GM23338 (cell line): Measurements from ENCODE around the gene BIRC5. TPM values are rescaled to one million over a fixed set of nuclear protein-coding genes. Genes with fewer than 3 reads are reported as not detected.

Experiments used
- ATAC-seq: fragments of 200-7000 bp; cut with Tn5 transposase; 3 replicates; pipeline ENCODE4 v1.9.1; 2020
- DNase-seq: peaks from one replicate; pipeline ENCODE4 v3.0.0-alpha.2; 2015; ENCODE audit warnings: low spot score
- H2AFZ ChIP-seq: fragments of 200-600 bp; sonication (generic); 2 replicates; pipeline ENCODE4 v1.8.0; 2016; ENCODE audit warnings: antibody characterized with exemption, mild to moderate bottlenecking, moderate library complexity
- H3F3A ChIP-seq: fragments of 200-600 bp; sonication (generic); replicated peaks from 2 replicates; pipeline ENCODE4 v1.8.0; 2017; ENCODE audit warnings: antibody characterized with exemption, mixed run types, low read depth
- H3K27ac ChIP-seq: fragments of 200-600 bp; sonication (generic); 2 replicates; pipeline ENCODE4 v1.6.1; 2016; ENCODE audit warnings: low read depth
- H3K27me3 ChIP-seq: fragments of 200-600 bp; sonication (generic); 2 replicates; pipeline ENCODE4 v1.8.0; 2016; ENCODE audit warnings: mild to moderate bottlenecking, mixed run types, moderate library complexity; ENCODE audit not compliant: insufficient read depth
- H3K36me3 ChIP-seq: fragments of 200-600 bp; sonication (generic); 2 replicates; pipeline ENCODE4 v1.8.0; 2016; ENCODE audit warnings: mild to moderate bottlenecking; ENCODE audit not compliant: insufficient read depth
- H3K4me1 ChIP-seq: fragments of 200-600 bp; sonication (generic); 2 replicates; pipeline ENCODE4 v1.8.0; 2016; ENCODE audit warnings: mild to moderate bottlenecking, moderate library complexity; ENCODE audit not compliant: insufficient read depth
- H3K4me2 ChIP-seq: fragments of 200-600 bp; sonication (generic); 2 replicates; pipeline ENCODE4 v1.7.1; 2017; ENCODE audit warnings: mixed run types
- H3K4me3 ChIP-seq: fragments of 200-600 bp; sonication (generic); 2 replicates; pipeline ENCODE4 v1.6.1; 2016; ENCODE audit warnings: mixed run types
- H3K79me2 ChIP-seq: fragments of 200-600 bp; sonication (generic); replicated peaks from 2 replicates; pipeline ENCODE4 v1.8.0; 2017; ENCODE audit warnings: mild to moderate bottlenecking; ENCODE audit not compliant: insufficient read depth
- H3K9me2 ChIP-seq: fragments of 200-600 bp; sonication (generic); 2 replicates; pipeline ENCODE4 v1.8.0; 2017; ENCODE audit not compliant: insufficient read depth
- H4K20me1 ChIP-seq: fragments of 200-600 bp; sonication (generic); replicated peaks from 2 replicates; pipeline ENCODE4 v1.8.0; 2017; ENCODE audit warnings: mild to moderate bottlenecking; ENCODE audit not compliant: insufficient read depth
- H3K27ac Mint-ChIP-seq: 2 replicates; pipeline ENCODE4 v1.8.0; 2020; ENCODE audit warnings: inconsistent platforms, mild to moderate bottlenecking, moderate library complexity, mixed read lengths
- H3K27me3 Mint-ChIP-seq: 3 replicates; pipeline ENCODE4 v1.8.0; 2022; ENCODE audit warnings: low read depth, mild to moderate bottlenecking, moderate library complexity, mixed read lengths, inconsistent platforms; ENCODE audit not compliant: insufficient read depth, poor library complexity
- H3K36me3 Mint-ChIP-seq: 3 replicates; pipeline ENCODE4 v1.8.0; 2021; ENCODE audit warnings: low read depth, mild to moderate bottlenecking, inconsistent platforms, moderate library complexity, mixed read lengths
- H3K4me1 Mint-ChIP-seq: 3 replicates; pipeline ENCODE4 v1.8.0; 2020; ENCODE audit warnings: mild to moderate bottlenecking, inconsistent platforms, mixed read lengths
- H3K4me3 Mint-ChIP-seq: 3 replicates; pipeline ENCODE4 v1.8.0; 2021; ENCODE audit warnings: moderate library complexity, mild to moderate bottlenecking, inconsistent platforms, mixed read lengths
- H3K9me3 Mint-ChIP-seq: 3 replicates; pipeline ENCODE4 v1.8.0; 2020; ENCODE audit warnings: moderate library complexity, mild to moderate bottlenecking, inconsistent platforms, mixed read lengths
- CREB1 ChIP-seq: fragments of 250-450 bp; sonication (Bioruptor Pico); IDR thresholded peaks from 2 replicates; pipeline ENCODE4 v1.5.0; 2020; ENCODE audit warnings: low read depth, mild to moderate bottlenecking, moderate library complexity
- EZH2 ChIP-seq: fragments of 200-600 bp; sonication (generic); IDR thresholded peaks from one replicate; pipeline ENCODE4 v1.8.0; 2017; ENCODE audit warnings: antibody characterized with exemption, mild to moderate bottlenecking, low read depth; ENCODE audit not compliant: unreplicated experiment
- EZH2phosphoT487 ChIP-seq: fragments of 200-600 bp; sonication (generic); IDR thresholded peaks from one replicate; pipeline ENCODE4 v1.8.1; 2018; ENCODE audit warnings: antibody characterized with exemption; ENCODE audit not compliant: unreplicated experiment
- JUNB ChIP-seq: IDR thresholded peaks from one replicate; pipeline ENCODE4 v1.6.1; 2016; ENCODE audit warnings: antibody characterized with exemption; ENCODE audit not compliant: unreplicated experiment
- ZNF114 ChIP-seq: fragments of 250-450 bp; sonication (Bioruptor Pico); IDR thresholded peaks from 2 replicates; pipeline ENCODE4 v1.5.0; 2020; ENCODE audit warnings: mild to moderate bottlenecking, moderate library complexity
- ZNF331 ChIP-seq: fragments of 250-450 bp; sonication (Bioruptor Pico); IDR thresholded peaks from 2 replicates; pipeline ENCODE4 v1.5.0; 2020; ENCODE audit warnings: low read depth, mild to moderate bottlenecking, moderate library complexity
- polyA plus RNA-seq: library from polyadenylated mRNA; unstranded; fragments of >200 nt; fragmentation: Nextera tagmentation; extraction: Ambion mirVana; gene quantifications from 2 replicates; pipeline ENCODE4 v1.2.1, GENCODE V29; 2016
- total RNA-seq: library from RNA; depleted of rRNA; stranded (reverse); fragments of >200 nt; shearing (Covaris generic); gene quantifications from 2 replicates; pipeline ENCODE4 v1.2.3, GENCODE V29; 2014
- TF ChIP-seq, protein P1 (sequence below), 2 experiments: fragments of 200-600 bp in 1 of 2; sonication (generic) in 1 of 2; conservative IDR thresholded peaks; 2 replicates each; pipeline versions ENCODE4 v1.5.1 to v1.6.1; 2016 to 2017; ENCODE audit warnings: antibody characterized with exemption in 2 of 2, low read depth in 2 of 2, mild to moderate bottlenecking in 2 of 2, moderate library complexity in 1 of 2
- TF ChIP-seq, protein P2 (sequence below): fragments of 250-450 bp; sonication (Bioruptor Pico); IDR thresholded peaks from 2 replicates; pipeline ENCODE4 v1.5.0; 2020; ENCODE audit warnings: mild to moderate bottlenecking, moderate library complexity
- TF ChIP-seq, protein P3 (sequence below): IDR thresholded peaks from 2 replicates; pipeline ENCODE4 v1.6.1; 2016; ENCODE audit warnings: antibody characterized with exemption

The BIRC5 gene
- total and polyA plus RNA-seq, 2 experiments from 2014 or later, result 89.7 to 111 TPM

DNA sequence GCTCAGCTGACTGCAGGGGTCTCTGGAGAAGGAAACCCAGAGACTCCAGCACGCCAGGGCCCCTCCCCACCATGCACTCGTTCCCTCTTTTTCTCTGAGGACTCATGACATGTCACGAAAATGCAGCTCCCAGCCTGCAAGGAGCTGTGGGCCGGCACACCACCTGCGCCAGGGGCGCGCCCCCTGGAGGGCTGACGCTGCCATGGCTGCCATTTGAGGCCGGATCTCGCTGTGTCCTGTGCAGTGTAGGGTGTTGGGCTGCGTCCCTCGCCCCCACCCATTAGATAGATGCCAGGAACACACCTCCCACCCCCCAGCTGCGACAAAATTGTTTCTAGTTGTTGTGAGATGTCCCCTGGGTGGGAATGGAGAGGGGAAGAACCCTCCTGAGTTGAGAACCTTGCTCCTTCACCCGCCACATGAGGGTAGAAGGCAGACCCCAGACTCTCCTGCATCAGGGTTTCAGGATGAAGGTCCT lies 37.5 kb upstream of the BIRC5 start (continued):
- TF ChIP-seq, protein P1, sequence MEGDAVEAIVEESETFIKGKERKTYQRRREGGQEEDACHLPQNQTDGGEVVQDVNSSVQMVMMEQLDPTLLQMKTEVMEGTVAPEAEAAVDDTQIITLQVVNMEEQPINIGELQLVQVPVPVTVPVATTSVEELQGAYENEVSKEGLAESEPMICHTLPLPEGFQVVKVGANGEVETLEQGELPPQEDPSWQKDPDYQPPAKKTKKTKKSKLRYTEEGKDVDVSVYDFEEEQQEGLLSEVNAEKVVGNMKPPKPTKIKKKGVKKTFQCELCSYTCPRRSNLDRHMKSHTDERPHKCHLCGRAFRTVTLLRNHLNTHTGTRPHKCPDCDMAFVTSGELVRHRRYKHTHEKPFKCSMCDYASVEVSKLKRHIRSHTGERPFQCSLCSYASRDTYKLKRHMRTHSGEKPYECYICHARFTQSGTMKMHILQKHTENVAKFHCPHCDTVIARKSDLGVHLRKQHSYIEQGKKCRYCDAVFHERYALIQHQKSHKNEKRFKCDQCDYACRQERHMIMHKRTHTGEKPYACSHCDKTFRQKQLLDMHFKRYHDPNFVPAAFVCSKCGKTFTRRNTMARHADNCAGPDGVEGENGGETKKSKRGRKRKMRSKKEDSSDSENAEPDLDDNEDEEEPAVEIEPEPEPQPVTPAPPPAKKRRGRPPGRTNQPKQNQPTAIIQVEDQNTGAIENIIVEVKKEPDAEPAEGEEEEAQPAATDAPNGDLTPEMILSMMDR (conservative IDR thresholded peaks at IDR 0.05; ENCODE audit: low read depth in 2 of 2), result peak; percentile 89 to 93
- TF ChIP-seq ZNF114 (no peak), JUNB (no peak)

DNA sequence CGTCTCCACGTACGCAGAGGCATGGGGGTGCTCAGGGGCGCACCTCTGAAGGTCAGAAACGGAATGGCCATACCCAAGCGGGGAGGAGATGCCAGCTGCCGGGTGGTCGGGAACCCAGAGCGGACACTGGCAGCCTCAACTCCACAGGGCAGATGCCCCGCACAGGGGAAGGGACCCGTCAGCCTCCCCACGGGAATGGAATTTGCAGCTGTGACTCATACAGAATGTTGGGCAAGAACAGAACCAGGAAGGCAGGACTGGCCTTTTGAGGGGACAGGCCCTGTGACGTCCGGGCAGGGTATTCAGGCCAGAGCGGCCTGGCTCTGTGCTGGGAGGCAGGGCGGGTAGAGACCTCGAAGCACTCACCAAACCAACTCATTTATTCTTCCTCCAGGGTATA lies 34.7 kb upstream of the BIRC5 start:
- peaks cover 88% of the 10 kb centered on the region for H3K36me3 Mint-ChIP-seq
- Histone ChIP-seq H3F3A (peaks cover 8% of the 10 kb centered on the region; the same call in 1 of the 2 replicates), H2AFZ (no peak overlapping the region), H3K4me1 (peaks cover 3% of the 10 kb centered on the region; the same call in 1 of the 2 replicates), H3K27ac (no peak overlapping the region), H3K79me2 (0 out of 2 replicates have a peak, but pooled peaks cover 8% of the 10 kb centered on the region), H3K9me2 (no peaks in the 10 kb centered on the region), H3K4me3 (no peak overlapping the region), H3K36me3 (peaks cover 40% of the 10 kb centered on the region), H4K20me1 (peaks cover 23% of the 10 kb centered on the region), H3K27me3 (no peaks in the 10 kb centered on the region), H3K4me2 (no peak overlapping the region)
- H3K27ac Mint-ChIP-seq, result no peak overlapping the region
- peaks cover 23% of the 10 kb centered on the region for H3K4me1 Mint-ChIP-seq
- peaks cover 9% of the 10 kb centered on the region for H3K27me3 Mint-ChIP-seq
- DNase-seq, result no peak
- ATAC-seq, result no peak
- no peak overlapping the region for H3K4me3 Mint-ChIP-seq
- TF ChIP-seq, protein P2, sequence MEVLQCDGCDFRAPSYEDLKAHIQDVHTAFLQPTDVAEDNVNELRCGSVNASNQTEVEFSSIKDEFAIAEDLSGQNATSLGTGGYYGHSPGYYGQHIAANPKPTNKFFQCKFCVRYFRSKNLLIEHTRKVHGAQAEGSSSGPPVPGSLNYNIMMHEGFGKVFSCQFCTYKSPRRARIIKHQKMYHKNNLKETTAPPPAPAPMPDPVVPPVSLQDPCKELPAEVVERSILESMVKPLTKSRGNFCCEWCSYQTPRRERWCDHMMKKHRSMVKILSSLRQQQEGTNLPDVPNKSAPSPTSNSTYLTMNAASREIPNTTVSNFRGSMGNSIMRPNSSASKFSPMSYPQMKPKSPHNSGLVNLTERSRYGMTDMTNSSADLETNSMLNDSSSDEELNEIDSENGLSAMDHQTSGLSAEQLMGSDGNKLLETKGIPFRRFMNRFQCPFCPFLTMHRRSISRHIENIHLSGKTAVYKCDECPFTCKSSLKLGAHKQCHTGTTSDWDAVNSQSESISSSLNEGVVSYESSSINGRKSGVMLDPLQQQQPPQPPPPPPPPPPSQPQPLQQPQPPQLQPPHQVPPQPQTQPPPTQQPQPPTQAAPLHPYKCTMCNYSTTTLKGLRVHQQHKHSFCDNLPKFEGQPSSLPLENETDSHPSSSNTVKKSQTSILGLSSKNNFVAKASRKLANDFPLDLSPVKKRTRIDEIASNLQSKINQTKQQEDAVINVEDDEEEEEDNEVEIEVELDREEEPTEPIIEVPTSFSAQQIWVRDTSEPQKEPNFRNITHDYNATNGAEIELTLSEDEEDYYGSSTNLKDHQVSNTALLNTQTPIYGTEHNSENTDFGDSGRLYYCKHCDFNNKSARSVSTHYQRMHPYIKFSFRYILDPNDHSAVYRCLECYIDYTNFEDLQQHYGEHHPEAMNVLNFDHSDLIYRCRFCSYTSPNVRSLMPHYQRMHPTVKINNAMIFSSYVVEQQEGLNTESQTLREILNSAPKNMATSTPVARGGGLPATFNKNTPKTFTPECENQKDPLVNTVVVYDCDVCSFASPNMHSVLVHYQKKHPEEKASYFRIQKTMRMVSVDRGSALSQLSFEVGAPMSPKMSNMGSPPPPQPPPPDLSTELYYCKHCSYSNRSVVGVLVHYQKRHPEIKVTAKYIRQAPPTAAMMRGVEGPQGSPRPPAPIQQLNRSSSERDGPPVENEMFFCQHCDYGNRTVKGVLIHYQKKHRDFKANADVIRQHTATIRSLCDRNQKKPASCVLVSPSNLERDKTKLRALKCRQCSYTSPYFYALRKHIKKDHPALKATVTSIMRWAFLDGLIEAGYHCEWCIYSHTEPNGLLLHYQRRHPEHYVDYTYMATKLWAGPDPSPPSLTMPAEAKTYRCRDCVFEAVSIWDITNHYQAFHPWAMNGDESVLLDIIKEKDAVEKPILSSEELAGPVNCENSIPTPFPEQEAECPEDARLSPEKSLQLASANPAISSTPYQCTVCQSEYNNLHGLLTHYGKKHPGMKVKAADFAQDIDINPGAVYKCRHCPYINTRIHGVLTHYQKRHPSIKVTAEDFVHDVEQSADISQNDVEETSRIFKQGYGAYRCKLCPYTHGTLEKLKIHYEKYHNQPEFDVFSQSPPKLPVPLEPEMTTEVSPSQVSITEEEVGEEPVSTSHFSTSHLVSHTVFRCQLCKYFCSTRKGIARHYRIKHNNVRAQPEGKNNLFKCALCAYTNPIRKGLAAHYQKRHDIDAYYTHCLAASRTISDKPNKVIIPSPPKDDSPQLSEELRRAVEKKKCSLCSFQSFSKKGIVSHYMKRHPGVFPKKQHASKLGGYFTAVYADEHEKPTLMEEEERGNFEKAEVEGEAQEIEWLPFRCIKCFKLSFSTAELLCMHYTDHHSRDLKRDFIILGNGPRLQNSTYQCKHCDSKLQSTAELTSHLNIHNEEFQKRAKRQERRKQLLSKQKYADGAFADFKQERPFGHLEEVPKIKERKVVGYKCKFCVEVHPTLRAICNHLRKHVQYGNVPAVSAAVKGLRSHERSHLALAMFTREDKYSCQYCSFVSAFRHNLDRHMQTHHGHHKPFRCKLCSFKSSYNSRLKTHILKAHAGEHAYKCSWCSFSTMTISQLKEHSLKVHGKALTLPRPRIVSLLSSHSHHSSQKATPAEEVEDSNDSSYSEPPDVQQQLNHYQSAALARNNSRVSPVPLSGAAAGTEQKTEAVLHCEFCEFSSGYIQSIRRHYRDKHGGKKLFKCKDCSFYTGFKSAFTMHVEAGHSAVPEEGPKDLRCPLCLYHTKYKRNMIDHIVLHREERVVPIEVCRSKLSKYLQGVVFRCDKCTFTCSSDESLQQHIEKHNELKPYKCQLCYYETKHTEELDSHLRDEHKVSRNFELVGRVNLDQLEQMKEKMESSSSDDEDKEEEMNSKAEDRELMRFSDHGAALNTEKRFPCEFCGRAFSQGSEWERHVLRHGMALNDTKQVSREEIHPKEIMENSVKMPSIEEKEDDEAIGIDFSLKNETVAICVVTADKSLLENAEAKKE (CRISPR knock-in tag), result no peak
- TF ChIP-seq EZH2phosphoT487 (no peak), CREB1 (CRISPR knock-in tag) (no peak), ZNF331 (no peak), EZH2 (no peak)
- TF ChIP-seq, protein P3, sequence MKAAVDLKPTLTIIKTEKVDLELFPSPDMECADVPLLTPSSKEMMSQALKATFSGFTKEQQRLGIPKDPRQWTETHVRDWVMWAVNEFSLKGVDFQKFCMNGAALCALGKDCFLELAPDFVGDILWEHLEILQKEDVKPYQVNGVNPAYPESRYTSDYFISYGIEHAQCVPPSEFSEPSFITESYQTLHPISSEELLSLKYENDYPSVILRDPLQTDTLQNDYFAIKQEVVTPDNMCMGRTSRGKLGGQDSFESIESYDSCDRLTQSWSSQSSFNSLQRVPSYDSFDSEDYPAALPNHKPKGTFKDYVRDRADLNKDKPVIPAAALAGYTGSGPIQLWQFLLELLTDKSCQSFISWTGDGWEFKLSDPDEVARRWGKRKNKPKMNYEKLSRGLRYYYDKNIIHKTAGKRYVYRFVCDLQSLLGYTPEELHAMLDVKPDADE, result no peak
- TF ChIP-seq, protein P1 (conservative IDR thresholded peaks at IDR 0.05; ENCODE audit: low read depth in 2 of 2), result no peak
- no peaks in the 10 kb centered on the region; the same call in 2 of the 3 replicates for H3K9me3 Mint-ChIP-seq
